Measurements from ENCODE around the gene CDK1. TPM values are rescaled to one million over a fixed set of nuclear protein-coding genes. Genes with fewer than 3 reads are reported as not detected.

The CDK1 gene
- total and polyA plus RNA-seq, 2 donors (not counting 3 experiments of a cell fraction or from before 2014, with no cell fraction given): 19.9 to 70.1 TPM

- peaks cover 0 to 22% of the 10 kb centered on the region in 2 experiments for H3K36me3 ChIP-seq (ENCODE audit: control insufficient read depth in 2 of 2, extremely low read depth in 1 of 2, insufficient read depth in 2 of 2, low read length in 2 of 2)
- ChIA-PET CTCF (interaction anchor here (1.0 to 1.5 kb wide), 3 partner anchors 12 to 182 kb away, joined by 3 to 4 read pairs (median 3); no protein-coding TSS in a partner anchor), POLR2A (no interaction called here)
- no peaks in the 10 kb centered on the region for H3K27me3 ChIP-seq (ENCODE audit: control insufficient read depth in 2 of 2, insufficient read depth in 2 of 2, low read length in 2 of 2)
- peaks cover 2% of the 10 kb centered on the region for H3K9me1 ChIP-seq (replicated peaks; ENCODE audit: control insufficient read depth, extremely low read depth, insufficient read depth, low read length)
- no peak overlapping the region for H3K4me3 ChIP-seq (replicated peaks in 1 of 3; ENCODE audit: insufficient read depth in 1 of 3, low read depth in 1 of 3, low read length in 3 of 3)
- no peak overlapping the region for H2AFZ ChIP-seq (ENCODE audit: low read depth, low read length)
- H3K79me2 ChIP-seq (ENCODE audit: control insufficient read depth, insufficient read depth, low read length): peaks cover 8% of the 10 kb centered on the region
- H3K4me2 ChIP-seq (ENCODE audit: insufficient read depth, low read length): no peak overlapping the region
- no TSS peak for BruUV-seq (replicated peaks)
- no peaks in the 10 kb centered on the region for H4K20me1 ChIP-seq (replicated peaks; ENCODE audit: control insufficient read depth, extremely low read depth, insufficient read depth, low read length)
- H3K4me1 ChIP-seq (ENCODE audit: control insufficient read depth, extremely low read depth, insufficient read depth, low read length): peaks cover 3% of the 10 kb centered on the region
- H3K27ac ChIP-seq (ENCODE audit: insufficient read depth, low read depth, low read length): no peak overlapping the region
- FAIRE-seq: no peak
- TF ChIP-seq POLR2A (IDR thresholded peaks at IDR 0.05; ENCODE audit: low read depth, low read length) (no peak), JUN (IDR thresholded peaks at IDR 0.05; ENCODE audit: borderline replicate concordance, insufficient read depth, insufficient read length, low read depth) (no peak)
- intact Hi-C loops (cut with micrococcal nuclease): no loop called here
- dilution Hi-C loops (cut with MboI; ENCODE audit: extremely low pct_ligation_motif_present, low sequenced_read_pairs): no loop called here
- no peaks in the 10 kb centered on the region for H3K9me3 ChIP-seq (replicated peaks; ENCODE audit: control insufficient read depth, insufficient read depth, low read length)
- no peak for DNase-seq (ENCODE audit: low read depth, low spot score)
- H3K9ac ChIP-seq (replicated peaks; ENCODE audit: extremely low read depth, insufficient read depth, low read length): no peak overlapping the region
Observed at GRCh38 chr10:60797200-60797599, 18.9 kb downstream of the CDK1 start.

- intact Hi-C loops (cut with micrococcal nuclease): no loop called here
- CTCF ChIA-PET: interaction anchor here (1.5 kb wide), 1 partner anchor 13 kb away, joined by 4 read pairs; no protein-coding TSS in a partner anchor
- DNase-seq (ENCODE audit: low read depth, low spot score) (no peak), FAIRE-seq (no peak)
- no peak overlapping the region for H2AFZ ChIP-seq (ENCODE audit: low read depth, low read length)
- H3K27ac ChIP-seq (ENCODE audit: insufficient read depth, low read depth, low read length): no peak overlapping the region
- TF ChIP-seq POLR2AphosphoS5 (IDR thresholded peaks at IDR 0.05; ENCODE audit: insufficient read depth, low read depth, low read length): no peak
- no peak for TF ChIP-seq FOS (IDR thresholded peaks at IDR 0.05; ENCODE audit: borderline replicate concordance, insufficient read depth, low read length)
- no peak for TF ChIP-seq POLR2A (IDR thresholded peaks at IDR 0.05; ENCODE audit: low read depth, low read length)
- no peak for TF ChIP-seq JUN (IDR thresholded peaks at IDR 0.05; ENCODE audit: borderline replicate concordance, insufficient read depth, insufficient read length, low read depth)
- TF ChIP-seq GATA2 (IDR thresholded peaks at IDR 0.05; ENCODE audit: insufficient read depth, insufficient read length, low read depth, low read length): no peak
- no peak for TF ChIP-seq MAX (IDR thresholded peaks at IDR 0.05; ENCODE audit: insufficient read depth, insufficient read length)
- TF ChIP-seq, protein P1, sequence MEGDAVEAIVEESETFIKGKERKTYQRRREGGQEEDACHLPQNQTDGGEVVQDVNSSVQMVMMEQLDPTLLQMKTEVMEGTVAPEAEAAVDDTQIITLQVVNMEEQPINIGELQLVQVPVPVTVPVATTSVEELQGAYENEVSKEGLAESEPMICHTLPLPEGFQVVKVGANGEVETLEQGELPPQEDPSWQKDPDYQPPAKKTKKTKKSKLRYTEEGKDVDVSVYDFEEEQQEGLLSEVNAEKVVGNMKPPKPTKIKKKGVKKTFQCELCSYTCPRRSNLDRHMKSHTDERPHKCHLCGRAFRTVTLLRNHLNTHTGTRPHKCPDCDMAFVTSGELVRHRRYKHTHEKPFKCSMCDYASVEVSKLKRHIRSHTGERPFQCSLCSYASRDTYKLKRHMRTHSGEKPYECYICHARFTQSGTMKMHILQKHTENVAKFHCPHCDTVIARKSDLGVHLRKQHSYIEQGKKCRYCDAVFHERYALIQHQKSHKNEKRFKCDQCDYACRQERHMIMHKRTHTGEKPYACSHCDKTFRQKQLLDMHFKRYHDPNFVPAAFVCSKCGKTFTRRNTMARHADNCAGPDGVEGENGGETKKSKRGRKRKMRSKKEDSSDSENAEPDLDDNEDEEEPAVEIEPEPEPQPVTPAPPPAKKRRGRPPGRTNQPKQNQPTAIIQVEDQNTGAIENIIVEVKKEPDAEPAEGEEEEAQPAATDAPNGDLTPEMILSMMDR (IDR thresholded peaks at IDR 0.05; ENCODE audit: extremely low read depth in 1 of 2, insufficient read depth in 1 of 2, low read depth in 1 of 2, low read length in 2 of 2): no peak
- no peak for TF ChIP-seq EZH2 (IDR thresholded peaks at IDR 0.05; ENCODE audit: borderline replicate concordance, low read depth, low read length, severe bottlenecking)
- no peak for TF ChIP-seq MYC (IDR thresholded peaks at IDR 0.05; ENCODE audit: low read depth, low read length)
- peaks cover 0 to 15% of the 10 kb centered on the region in 2 experiments for H3K36me3 ChIP-seq (ENCODE audit: control insufficient read depth in 2 of 2, extremely low read depth in 1 of 2, insufficient read depth in 2 of 2, low read length in 2 of 2)
- H3K9ac ChIP-seq (replicated peaks; ENCODE audit: extremely low read depth, insufficient read depth, low read length): no peak overlapping the region
- H3K27me3 ChIP-seq (ENCODE audit: control insufficient read depth in 2 of 2, insufficient read depth in 2 of 2, low read length in 2 of 2): no peaks in the 10 kb centered on the region
- BruUV-seq (replicated peaks): no TSS peak
- dilution Hi-C loops (cut with MboI; ENCODE audit: extremely low pct_ligation_motif_present, low sequenced_read_pairs): no loop called here
- no peak overlapping the region for H3K4me2 ChIP-seq (ENCODE audit: insufficient read depth, low read length)
- H3K4me1 ChIP-seq (ENCODE audit: control insufficient read depth, extremely low read depth, insufficient read depth, low read length): peaks cover 3% of the 10 kb centered on the region
- peaks cover 2% of the 10 kb centered on the region for H3K9me1 ChIP-seq (replicated peaks; ENCODE audit: control insufficient read depth, extremely low read depth, insufficient read depth, low read length)
- POLR2A ChIA-PET: no interaction called here
- no peaks in the 10 kb centered on the region for H3K79me2 ChIP-seq (ENCODE audit: control insufficient read depth, insufficient read depth, low read length)
- H4K20me1 ChIP-seq (replicated peaks; ENCODE audit: control insufficient read depth, extremely low read depth, insufficient read depth, low read length): no peaks in the 10 kb centered on the region
- H3K9me3 ChIP-seq (replicated peaks; ENCODE audit: control insufficient read depth, insufficient read depth, low read length): no peaks in the 10 kb centered on the region
- H3K4me3 ChIP-seq (replicated peaks in 1 of 3; ENCODE audit: insufficient read depth in 1 of 3, low read depth in 1 of 3, low read length in 3 of 3): no peak overlapping the region
Observed at GRCh38 chr10:60798031-60798430, 19.8 kb downstream of the CDK1 start.

Data from endothelial cell of umbilical vein (primary cell).